ENCODE data around the gene CDCA5. TPM values are rescaled to one million over a fixed set of nuclear protein-coding genes. Genes with fewer than 3 reads are reported as not detected.

CDCA5 gene
- total RNA-seq, 1 experiment from 2014 or later = 94.8 TPM

DNA sequence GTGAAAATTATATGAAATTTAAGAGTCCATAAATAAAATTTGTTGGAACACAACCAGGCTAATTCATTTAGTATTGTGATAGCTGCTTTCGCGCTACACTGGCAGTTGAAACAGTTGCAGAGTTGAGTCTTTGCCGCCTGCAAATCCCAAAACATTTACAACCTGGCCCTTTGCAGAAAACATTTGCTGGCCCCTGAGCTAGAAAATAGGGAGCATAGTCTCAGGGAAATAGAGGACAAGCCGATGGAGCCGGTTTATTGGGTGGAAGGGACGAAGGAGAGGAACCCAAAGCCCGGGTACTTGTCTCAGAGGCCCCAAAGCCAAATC lies 43.4 kb downstream of the CDCA5 start:
- H3K79me2 ChIP-seq (ENCODE audit: insufficient read depth, low read length) = peaks cover 2% of the 10 kb centered on the region; the same call in 1 of the 2 replicates
- Mint-ChIP-seq H3K4me1 (peaks cover 4 to 10% of the 10 kb centered on the region in 2 experiments; a peak in 3 of 4 replicates), H3K27ac (peak overlapping the region; percentile 97 to 98 (median 97); a peak in 6 of 7 replicates), H3K27me3 (ENCODE audit: low read depth) (no peaks in the 10 kb centered on the region), H3K4me3 (peak overlapping the region; percentile 80 to 91), H3K36me3 (ENCODE audit: insufficient read depth in 1 of 3, low read depth in 3 of 3) (peaks cover 5 to 34% (median 25%) of the 10 kb centered on the region in 3 experiments; a peak in 6 of 7 replicates), H3K9me3 (no peaks in the 10 kb centered on the region)
- H3K23ac ChIP-seq (ENCODE audit: insufficient read length, low read depth, low read length) = no peak overlapping the region
- no peak overlapping the region for H3K18ac ChIP-seq (ENCODE audit: insufficient read length, low read depth, low read length)
- no peak overlapping the region for H2BK20ac ChIP-seq (ENCODE audit: low read depth, low read length, poor library complexity, severe bottlenecking)
- H3T11ph ChIP-seq (ENCODE audit: low read length) = no peak overlapping the region
- H3K79me1 ChIP-seq (ENCODE audit: insufficient read depth, low read depth, low read length, poor library complexity, severe bottlenecking) = no peaks in the 10 kb centered on the region
- no peak overlapping the region for H3K56ac ChIP-seq (ENCODE audit: insufficient read length, low read depth, low read length)
- H4K5ac ChIP-seq (ENCODE audit: insufficient read length, low read depth, low read length) = no peak overlapping the region
- H3K27ac ChIP-seq (ENCODE audit: insufficient read length, low read depth, low read length) = peak overlapping the region; percentile 59
- peak overlapping the region; percentile 67 for H3K4me2 ChIP-seq (ENCODE audit: insufficient read depth, insufficient read length, low read length)
- TF ChIP-seq, protein P1, sequence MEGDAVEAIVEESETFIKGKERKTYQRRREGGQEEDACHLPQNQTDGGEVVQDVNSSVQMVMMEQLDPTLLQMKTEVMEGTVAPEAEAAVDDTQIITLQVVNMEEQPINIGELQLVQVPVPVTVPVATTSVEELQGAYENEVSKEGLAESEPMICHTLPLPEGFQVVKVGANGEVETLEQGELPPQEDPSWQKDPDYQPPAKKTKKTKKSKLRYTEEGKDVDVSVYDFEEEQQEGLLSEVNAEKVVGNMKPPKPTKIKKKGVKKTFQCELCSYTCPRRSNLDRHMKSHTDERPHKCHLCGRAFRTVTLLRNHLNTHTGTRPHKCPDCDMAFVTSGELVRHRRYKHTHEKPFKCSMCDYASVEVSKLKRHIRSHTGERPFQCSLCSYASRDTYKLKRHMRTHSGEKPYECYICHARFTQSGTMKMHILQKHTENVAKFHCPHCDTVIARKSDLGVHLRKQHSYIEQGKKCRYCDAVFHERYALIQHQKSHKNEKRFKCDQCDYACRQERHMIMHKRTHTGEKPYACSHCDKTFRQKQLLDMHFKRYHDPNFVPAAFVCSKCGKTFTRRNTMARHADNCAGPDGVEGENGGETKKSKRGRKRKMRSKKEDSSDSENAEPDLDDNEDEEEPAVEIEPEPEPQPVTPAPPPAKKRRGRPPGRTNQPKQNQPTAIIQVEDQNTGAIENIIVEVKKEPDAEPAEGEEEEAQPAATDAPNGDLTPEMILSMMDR (conservative IDR thresholded peaks at IDR 0.05) = no peak
- no peak overlapping the region for H3K14ac ChIP-seq (ENCODE audit: insufficient read depth, low read length)
- WGBS (ENCODE audit: extremely low coverage, insufficient read length, low lambda C conversion rate) = no CpG with 5 or more reads among the region's 7 CpGs
- H4K8ac ChIP-seq (replicated peaks; ENCODE audit: insufficient read length, low read depth, low read length) = no peak overlapping the region
- H3K9me3 ChIP-seq (ENCODE audit: control insufficient read depth, low read depth, low read length) = no peaks in the 10 kb centered on the region
- no peaks in the 10 kb centered on the region for H4K20me1 ChIP-seq (ENCODE audit: control insufficient read depth, insufficient read depth, insufficient read length)
- no peak overlapping the region for H2BK120ac ChIP-seq (ENCODE audit: low read depth, low read length, poor library complexity, severe bottlenecking)
- H3K4me1 ChIP-seq (ENCODE audit: insufficient read depth, low read length) = no peaks in the 10 kb centered on the region
- peaks cover 4% of the 10 kb centered on the region for H3K23me2 ChIP-seq (ENCODE audit: insufficient read length, low read depth, low read length, poor library complexity, severe bottlenecking)
- H2BK15ac ChIP-seq (ENCODE audit: low read depth, low read length) = no peak overlapping the region
- no peak overlapping the region for H3K4ac ChIP-seq (ENCODE audit: low read depth, low read length)
- H4K91ac ChIP-seq (ENCODE audit: insufficient read length, low read depth, low read length) = no peak overlapping the region
- no peak overlapping the region for H2BK5ac ChIP-seq (ENCODE audit: insufficient read length, low read length)
- DNase-seq = no peak
- no peak overlapping the region for H2AK5ac ChIP-seq (ENCODE audit: insufficient read length, low read length)
- H3K9ac ChIP-seq (ENCODE audit: extremely low read depth, insufficient read length, low read length) = no peak overlapping the region
- H2BK12ac ChIP-seq (ENCODE audit: insufficient read length, low read depth, low read length) = no peak overlapping the region
- no peaks in the 10 kb centered on the region for H3K27me3 ChIP-seq (ENCODE audit: insufficient read depth, low read length)
- H2AFZ ChIP-seq (ENCODE audit: low read length) = no peak overlapping the region

Measured in H9 (cell line).